IMR-90 (cell line): Measurements from ENCODE around the gene ABCC5. TPM values are rescaled to one million over a fixed set of nuclear protein-coding genes. Genes with fewer than 3 reads are reported as not detected.

Experiments used
- ATAC-seq: fragments of 200-7000 bp; cut with Tn5 transposase; 2 replicates; pipeline ENCODE4 v1.9.1; 2020; ENCODE audit warnings: low read depth, mild to moderate bottlenecking, moderate library complexity
- BruUV-seq: library from RNA; stranded (reverse); fragments of 400-500 nt; replicated peaks from 2 replicates; lab custom pipeline; 2021; lab: Mats Ljungman, UMichigan
- CTCF ChIA-PET: fragments of 300-600 bp; formaldehyde crosslinking; extraction: SDS; loops from one replicate; lab custom pipeline; 2021; ENCODE audit warnings: antibody characterized with exemption; lab: Yijun Ruan, JAX
- POLR2A ChIA-PET: fragments of 300-600 bp; sonication (Branson Sonifier 250); formaldehyde crosslinking; loops from one replicate; lab custom pipeline; 2022; ENCODE audit warnings: antibody characterized with exemption; ENCODE audit not compliant: unreplicated experiment; lab: Charles Lee
- DNase-seq: peaks from one replicate; pipeline ENCODE4 v3.0.0; 2013
- H2AFZ ChIP-seq: replicated peaks from 2 replicates; pipeline ENCODE3; 2013; ENCODE audit warnings: low read length, mild to moderate bottlenecking; ENCODE audit not compliant: poor library complexity
- H2AK5ac ChIP-seq: 2 replicates; pipeline ENCODE4 v1.6.1; 2013; ENCODE audit warnings: low read depth, low read length, inconsistent platforms
- H2AK9ac ChIP-seq: replicated peaks from 2 replicates; pipeline ENCODE3; 2013; ENCODE audit warnings: mild to moderate bottlenecking, low read depth, low read length, moderate library complexity; ENCODE audit not compliant: poor library complexity
- H2BK120ac ChIP-seq: 2 replicates; pipeline ENCODE4 v1.6.1; 2013; ENCODE audit warnings: low read depth, low read length, inconsistent platforms
- H2BK15ac ChIP-seq: 3 replicates; pipeline ENCODE4 v1.6.1; 2013; ENCODE audit warnings: low read depth, low read length, inconsistent platforms
- H2BK20ac ChIP-seq: 2 replicates; pipeline ENCODE4 v1.6.1; 2013; ENCODE audit warnings: low read depth, mild to moderate bottlenecking, inconsistent platforms, low read length, moderate library complexity
- H2BK5ac ChIP-seq: 2 replicates; pipeline ENCODE4 v1.6.1; 2013; ENCODE audit warnings: mild to moderate bottlenecking, low read depth, low read length, inconsistent platforms; ENCODE audit not compliant: poor library complexity, severe bottlenecking
- H3K14ac ChIP-seq: replicated peaks from 2 replicates; pipeline ENCODE4 v1.6.1; 2013; ENCODE audit warnings: low read depth, low read length, inconsistent platforms
- H3K18ac ChIP-seq: 2 replicates; pipeline ENCODE4 v1.6.1; 2013; ENCODE audit warnings: low read depth, low read length, control low read depth
- H3K23ac ChIP-seq: 2 replicates; pipeline ENCODE4 v1.6.1; 2013; ENCODE audit warnings: low read depth, low read length, inconsistent platforms
- H3K27ac ChIP-seq: 2 replicates; pipeline ENCODE4 v1.5.1; 2013; ENCODE audit warnings: mild to moderate bottlenecking, control low read depth, low read length; ENCODE audit not compliant: insufficient read depth
- H3K27me3 ChIP-seq: 2 replicates; pipeline ENCODE4 v1.6.1; 2013; ENCODE audit warnings: low read length; ENCODE audit not compliant: control insufficient read depth, insufficient read depth
- H3K36me3 ChIP-seq: 2 replicates; pipeline ENCODE4 v1.6.1; 2013; ENCODE audit warnings: low read length, mixed read lengths; ENCODE audit not compliant: control insufficient read depth, insufficient read depth
- H3K4ac ChIP-seq: 2 replicates; pipeline ENCODE4 v1.6.1; 2013; ENCODE audit warnings: low read depth, low read length, inconsistent platforms
- H3K4me1 ChIP-seq: 2 replicates; pipeline ENCODE4 v1.6.1; 2013; ENCODE audit warnings: low read length, mixed read lengths; ENCODE audit not compliant: control insufficient read depth, insufficient read depth
- H3K4me2 ChIP-seq: 2 replicates; pipeline ENCODE4 v1.6.1; 2013; ENCODE audit warnings: low read depth, mild to moderate bottlenecking, control low read depth, low read length, moderate library complexity
- H3K4me3 ChIP-seq: 2 replicates; pipeline ENCODE4 v1.5.1; 2013; ENCODE audit warnings: low read depth, mild to moderate bottlenecking, control low read depth, low read length, moderate library complexity; ENCODE audit not compliant: insufficient read depth
- H3K56ac ChIP-seq: 2 replicates; pipeline ENCODE4 v1.6.1; 2013; ENCODE audit warnings: low read length, inconsistent platforms; ENCODE audit not compliant: insufficient read depth; ENCODE audit errors: extremely low read depth
- H3K79me1 ChIP-seq, 2 experiments: 2 replicates each; pipeline ENCODE4 v1.6.1; 2013; ENCODE audit warnings: low read length in 2 of 2, inconsistent platforms in 1 of 2, low read depth in 1 of 2
- H3K9ac ChIP-seq: 2 replicates; pipeline ENCODE4 v1.6.1; 2013; ENCODE audit warnings: low read depth, low read length, control low read depth
- H3K9me1 ChIP-seq: 2 replicates; pipeline ENCODE4 v1.6.1; 2013; ENCODE audit warnings: low read length, inconsistent platforms; ENCODE audit not compliant: insufficient read depth
- H3K9me3 ChIP-seq: 2 replicates; pipeline ENCODE4 v1.6.1; 2013; ENCODE audit warnings: low read length; ENCODE audit not compliant: control insufficient read depth, insufficient read depth
- H4K20me1 ChIP-seq: 2 replicates; pipeline ENCODE4 v1.6.1; 2013; ENCODE audit warnings: low read length, inconsistent platforms; ENCODE audit not compliant: insufficient read depth
- H4K5ac ChIP-seq: 2 replicates; pipeline ENCODE4 v1.6.1; 2013; ENCODE audit warnings: mild to moderate bottlenecking, low read depth, low read length, control low read depth
- H4K8ac ChIP-seq, 2 experiments: 2 replicates each; pipeline ENCODE4 v1.6.1; 2013; ENCODE audit warnings: low read depth in 2 of 2, low read length in 2 of 2, control low read depth in 1 of 2, inconsistent platforms in 1 of 2
- H4K91ac ChIP-seq: 2 replicates; pipeline ENCODE4 v1.6.1; 2013; ENCODE audit warnings: low read depth, low read length, inconsistent platforms; ENCODE audit not compliant: insufficient read depth
- CEBPB ChIP-seq: IDR thresholded peaks from 2 replicates; pipeline ENCODE4 v1.6.1; 2012; ENCODE audit warnings: low read depth, low read length, improper control_type of control experiment
- CHD1 ChIP-seq: IDR thresholded peaks from 2 replicates; pipeline ENCODE4 v1.6.1; 2012; ENCODE audit warnings: low read depth, low read length, improper control_type of control experiment
- FOS ChIP-seq: fragments of 150-350 bp; IDR thresholded peaks from 2 replicates; pipeline ENCODE4 v1.6.1; 2016; ENCODE audit warnings: low read depth, low read length
- MAZ ChIP-seq: IDR thresholded peaks from 2 replicates; pipeline ENCODE4 v1.6.1; 2012; ENCODE audit warnings: low read depth, mild to moderate bottlenecking, low read length, improper control_type of control experiment, moderate library complexity, borderline replicate concordance
- MXI1 ChIP-seq: IDR thresholded peaks from 2 replicates; pipeline ENCODE4 v1.6.1; 2012; ENCODE audit warnings: low read depth, mild to moderate bottlenecking, low read length, moderate library complexity, borderline replicate concordance
- NFE2L2 ChIP-seq: fragments of 150-350 bp; IDR thresholded peaks from 2 replicates; pipeline ENCODE4 v1.6.1; 2016; ENCODE audit warnings: low read depth, mild to moderate bottlenecking, low read length
- RAD21 ChIP-seq: IDR thresholded peaks from 2 replicates; pipeline ENCODE4 v1.6.1; 2012; ENCODE audit warnings: low read length, improper control_type of control experiment
- SMC3 ChIP-seq: fragments of 150-350 bp; IDR thresholded peaks from 2 replicates; pipeline ENCODE4 v1.6.1; 2016; ENCODE audit warnings: low read depth, mild to moderate bottlenecking, antibody characterized with exemption, low read length, moderate library complexity
- WGBS, 2 experiments: methylation state at CpG; one replicate each; pipeline versions ENCODE4 v1.1.5 to v1.1.7; 2013; ENCODE audit warnings: missing lambda C conversion rate in 2 of 2; ENCODE audit not compliant: insufficient read length in 1 of 2; ENCODE audit errors: extremely low coverage in 2 of 2; 5-methylcytosine and 5-hydroxymethylcytosine counted together
- dilution Hi-C: fragments of 300-500 bp; cut with HindIII; formaldehyde crosslinking; loops from one replicate; pipeline ENCODE4 v1.14.3; 2018; ENCODE audit warnings: low sequenced_read_pairs; ENCODE audit not compliant: unreplicated experiment
- in situ Hi-C: fragments of 300-500 bp; cut with MboI; formaldehyde crosslinking; loops from 3 replicates; pipeline ENCODE4 v1.14.3; 2019; ENCODE audit warnings: low sequenced_read_pairs, inconsistent platforms, mixed read lengths
- intact Hi-C: fragments of 100-400 bp; cut with micrococcal nuclease; formaldehyde crosslinking; loops from 2 replicates; pipeline ENCODE4 v1.10.0; 2022
- polyA plus RNA-seq, 3 experiments: library from polyadenylated mRNA; depleted of rRNA; stranded (reverse); fragments of >200 nt; gene quantifications; 2 replicates each; pipeline ENCODE4 v1.2.3, GENCODE V29; 2012; ENCODE audit warnings: low replicate concordance in 1 of 3
- total RNA-seq: library from RNA; depleted of rRNA; stranded (reverse); fragments of >200 nt; gene quantifications from 2 replicates; pipeline ENCODE4 v1.2.3, GENCODE V29; 2012
- TF ChIP-seq, protein P1 (sequence below): fragments of 150-350 bp; IDR thresholded peaks from 2 replicates; pipeline ENCODE4 v1.6.1; 2016; ENCODE audit warnings: low read depth, mild to moderate bottlenecking, low read length, moderate library complexity, borderline replicate concordance
- TF ChIP-seq, protein P2 (sequence below): fragments of 150-350 bp; IDR thresholded peaks from 2 replicates; pipeline ENCODE4 v1.6.1; 2017; ENCODE audit warnings: mild to moderate bottlenecking, antibody characterized with exemption, low read length, low read depth

ABCC5 gene
- total and polyA plus RNA-seq, 2 of the 4 experiments (the other 2 are of a cell fraction), result 8.4 to 17.7 TPM

DNA sequence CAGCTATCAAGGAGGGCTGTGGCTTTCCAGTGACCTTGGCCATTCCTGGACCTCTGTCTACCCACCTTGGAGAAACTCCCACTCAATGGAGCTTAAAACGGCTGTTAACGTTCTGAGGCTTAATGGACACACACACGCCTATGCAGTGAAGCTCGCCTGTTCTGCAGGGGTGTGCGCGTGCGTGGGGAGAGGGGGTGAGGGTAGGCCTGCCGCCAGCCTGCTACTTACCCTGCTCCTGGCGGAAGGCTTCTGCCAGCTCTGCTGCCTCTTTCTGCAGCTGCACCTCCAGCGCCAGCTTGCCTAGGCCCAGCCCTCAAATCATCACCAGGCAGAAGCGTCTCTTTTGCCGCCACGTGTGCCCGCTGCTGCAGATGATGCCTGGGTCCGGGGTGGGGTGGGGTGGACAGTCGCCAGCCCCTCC lies 109.8 kb downstream of the ABCC5 start:
- Histone ChIP-seq H4K5ac (no peak overlapping the region), H3K4ac (no peak overlapping the region), H3K27me3 (peaks cover 24% of the 10 kb centered on the region), H3K9ac (no peak overlapping the region), H3K4me3 (no peak overlapping the region), H2BK5ac (no peak overlapping the region), H2AFZ (no peak overlapping the region), H4K8ac (no peak overlapping the region), H2BK20ac (no peak overlapping the region), H2AK9ac (no peak overlapping the region), H3K79me1 (no peaks in the 10 kb centered on the region), H3K56ac (no peak overlapping the region), H3K36me3 (no peaks in the 10 kb centered on the region), H3K9me1 (no peaks in the 10 kb centered on the region), H3K14ac (no peak overlapping the region), H3K18ac (no peak overlapping the region), H2BK15ac (no peak overlapping the region), H3K27ac (no peak overlapping the region), H3K9me3 (no peaks in the 10 kb centered on the region), H2AK5ac (no peak overlapping the region), H3K4me2 (no peak overlapping the region), H3K23ac (no peak overlapping the region), H4K91ac (no peak overlapping the region), H3K4me1 (no peaks in the 10 kb centered on the region), H4K20me1 (no peaks in the 10 kb centered on the region), H2BK120ac (no peak overlapping the region)
- DNase-seq (no peak), ATAC-seq (no peak)
- dilution Hi-C loops (no loop called here), in situ Hi-C loops (no loop called here), intact Hi-C loops (no loop called here)
- ChIA-PET POLR2A (interaction anchor here (0.6 kb wide), 1 partner anchor 181 kb away, joined by 19 read pairs; no protein-coding TSS in a partner anchor), CTCF (no interaction called here)
- TF ChIP-seq CHD1 (no peak), MXI1 (no peak), CEBPB (no peak), MAZ (no peak), NFE2L2 (no peak), FOS (no peak), RAD21 (no peak), SMC3 (no peak)
- TF ChIP-seq, protein P1, sequence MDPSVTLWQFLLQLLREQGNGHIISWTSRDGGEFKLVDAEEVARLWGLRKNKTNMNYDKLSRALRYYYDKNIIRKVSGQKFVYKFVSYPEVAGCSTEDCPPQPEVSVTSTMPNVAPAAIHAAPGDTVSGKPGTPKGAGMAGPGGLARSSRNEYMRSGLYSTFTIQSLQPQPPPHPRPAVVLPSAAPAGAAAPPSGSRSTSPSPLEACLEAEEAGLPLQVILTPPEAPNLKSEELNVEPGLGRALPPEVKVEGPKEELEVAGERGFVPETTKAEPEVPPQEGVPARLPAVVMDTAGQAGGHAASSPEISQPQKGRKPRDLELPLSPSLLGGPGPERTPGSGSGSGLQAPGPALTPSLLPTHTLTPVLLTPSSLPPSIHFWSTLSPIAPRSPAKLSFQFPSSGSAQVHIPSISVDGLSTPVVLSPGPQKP, result no peak
- TF ChIP-seq, protein P2, sequence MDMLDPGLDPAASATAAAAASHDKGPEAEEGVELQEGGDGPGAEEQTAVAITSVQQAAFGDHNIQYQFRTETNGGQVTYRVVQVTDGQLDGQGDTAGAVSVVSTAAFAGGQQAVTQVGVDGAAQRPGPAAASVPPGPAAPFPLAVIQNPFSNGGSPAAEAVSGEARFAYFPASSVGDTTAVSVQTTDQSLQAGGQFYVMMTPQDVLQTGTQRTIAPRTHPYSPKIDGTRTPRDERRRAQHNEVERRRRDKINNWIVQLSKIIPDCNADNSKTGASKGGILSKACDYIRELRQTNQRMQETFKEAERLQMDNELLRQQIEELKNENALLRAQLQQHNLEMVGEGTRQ, result no peak
- 80% methylated on average over 2 of the region's 16 CpGs; no CpG with 5 or more reads in 1 of the 2 experiments for WGBS, 2 experiments
- BruUV-seq, result no TSS peak
